WERI-Rb-1 (cell line): ENCODE data around the gene SRCIN1.

Experiments
- DNase-seq: peaks from one replicate; pipeline ENCODE4 v3.0.0-alpha.2; 2020
- H3K27ac ChIP-seq: fragments of 250-450 bp; sonication (Bioruptor Pico); 2 replicates; pipeline ENCODE4 v1.5.1; 2020; ENCODE audit warnings: mild to moderate bottlenecking, moderate library complexity
- H3K27me3 ChIP-seq: fragments of 250-450 bp; sonication (Bioruptor Pico); 2 replicates; pipeline ENCODE4 v1.5.1; 2021; ENCODE audit warnings: mild to moderate bottlenecking, low read depth, moderate library complexity; ENCODE audit not compliant: insufficient read depth, severe bottlenecking
- H3K36me3 ChIP-seq: fragments of 250-450 bp; sonication (Bioruptor Pico); 2 replicates; pipeline ENCODE4 v1.5.1; 2020; ENCODE audit warnings: mild to moderate bottlenecking, moderate library complexity
- H3K4me3 ChIP-seq: 2 replicates; pipeline ENCODE4 v1.5.1; 2011; ENCODE audit warnings: low read depth, mild to moderate bottlenecking, control low read depth, low read length
- H3K9me3 ChIP-seq: fragments of 250-450 bp; sonication (Bioruptor Pico); 2 replicates; pipeline ENCODE4 v1.5.1; 2021; ENCODE audit warnings: mild to moderate bottlenecking, moderate library complexity; ENCODE audit not compliant: severe bottlenecking
- CTCF ChIP-seq: IDR thresholded peaks from 2 replicates; pipeline ENCODE4 v1.5.1; 2011; ENCODE audit warnings: low read depth, mild to moderate bottlenecking, control low read depth, inconsistent platforms, low read length

SRCIN1 gene

DNA sequence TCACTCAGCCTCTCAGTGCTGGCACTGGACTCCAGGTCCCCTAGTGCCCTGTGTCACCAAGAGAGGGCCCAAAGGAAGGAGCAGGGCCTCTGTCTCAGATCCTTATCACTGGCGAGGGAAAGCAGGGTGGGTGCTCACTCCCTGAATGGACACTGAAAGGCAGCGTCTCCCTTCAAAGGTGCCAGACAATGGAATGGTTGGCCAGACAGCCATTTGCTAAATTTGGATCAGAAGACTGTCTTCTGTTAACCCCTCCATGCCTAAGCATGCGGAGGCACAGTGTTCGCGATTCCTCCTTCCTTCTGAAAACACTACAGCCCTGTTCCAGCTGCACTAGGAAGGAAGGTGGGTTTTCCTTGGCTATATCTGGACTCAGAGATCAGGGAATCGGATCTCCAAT, 48.4 kb downstream of the SRCIN1 start:
- Histone ChIP-seq H3K36me3 (no peaks in the 10 kb centered on the region), H3K27me3 (no peaks in the 10 kb centered on the region), H3K4me3 (no peak overlapping the region), H3K9me3 (no peaks in the 10 kb centered on the region), H3K27ac (no peak overlapping the region; the same call in 1 of the 2 replicates)
- no peak for TF ChIP-seq CTCF
- no peak for DNase-seq

GRCh38 chr17:38556239-38556638, 49.5 kb downstream of the SRCIN1 start:
- Histone ChIP-seq H3K4me3 (no peak overlapping the region), H3K27me3 (no peaks in the 10 kb centered on the region), H3K36me3 (no peaks in the 10 kb centered on the region; the same call in 1 of the 2 replicates), H3K27ac (no peak overlapping the region), H3K9me3 (no peaks in the 10 kb centered on the region)
- no peak for DNase-seq
- TF ChIP-seq CTCF = no peak

GRCh38 chr17:38554430-38555350, 51.1 kb downstream of the SRCIN1 start:
- no peaks in the 10 kb centered on the region for H3K27me3 ChIP-seq
- TF ChIP-seq CTCF = no peak
- H3K36me3 ChIP-seq = peaks cover 3% of the 10 kb centered on the region; the same call in 1 of the 2 replicates
- no peak overlapping the region for H3K27ac ChIP-seq
- H3K4me3 ChIP-seq = no peak overlapping the region
- no peak for DNase-seq
- no peaks in the 10 kb centered on the region for H3K9me3 ChIP-seq

DNA sequence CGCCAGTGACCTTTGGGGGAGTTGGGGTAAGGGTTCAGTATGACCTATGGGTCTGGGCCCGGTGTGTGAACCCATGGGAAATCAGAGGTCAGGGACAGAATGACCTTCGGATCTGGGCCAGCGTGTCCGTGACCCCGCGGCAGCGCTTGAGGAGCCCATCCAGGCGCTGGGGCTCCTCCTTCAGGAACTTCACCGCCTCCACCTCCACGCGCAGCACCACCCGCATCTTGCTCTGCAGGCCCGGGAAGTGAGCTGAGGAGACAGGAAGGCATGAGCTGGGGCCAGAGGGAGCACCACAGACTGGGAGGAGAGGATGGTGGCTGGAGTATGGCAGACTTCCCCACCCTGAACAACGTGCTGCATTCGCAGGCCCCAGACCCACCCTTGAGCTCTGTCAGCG, 53.4 kb downstream of the SRCIN1 start:
- TF ChIP-seq CTCF = no peak
- DNase-seq = no peak
- H3K9me3 ChIP-seq = no peaks in the 10 kb centered on the region
- no peaks in the 10 kb centered on the region for H3K27me3 ChIP-seq
- H3K36me3 ChIP-seq = peaks cover 3% of the 10 kb centered on the region; the same call in 1 of the 2 replicates
- H3K27ac ChIP-seq = no peak overlapping the region
- no peak overlapping the region for H3K4me3 ChIP-seq

DNA sequence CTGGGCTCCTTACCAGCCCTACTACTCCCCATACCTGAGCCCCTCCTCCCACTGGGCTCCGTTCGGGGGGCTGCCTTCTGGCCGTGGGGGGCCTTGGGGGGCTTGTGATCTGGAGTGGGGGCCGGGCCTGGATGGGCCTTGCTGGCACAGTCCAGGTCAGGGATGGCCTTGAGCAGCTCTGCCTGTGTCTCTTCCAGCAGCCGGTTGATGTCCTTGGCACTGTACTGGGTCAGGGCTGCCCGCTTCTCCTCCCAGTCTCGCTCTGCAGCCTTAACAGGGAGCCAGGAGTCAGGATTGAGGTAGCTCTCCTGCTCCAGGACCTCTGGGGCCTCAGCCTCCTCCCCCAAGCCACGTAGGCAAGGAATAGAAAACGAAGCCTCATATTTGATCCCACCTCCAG, 54.6 kb downstream of the SRCIN1 start:
- Histone ChIP-seq H3K9me3 (no peaks in the 10 kb centered on the region), H3K27me3 (no peaks in the 10 kb centered on the region), H3K4me3 (no peak overlapping the region), H3K27ac (no peak overlapping the region), H3K36me3 (peaks cover 3% of the 10 kb centered on the region; the same call in 1 of the 2 replicates)
- no peak for DNase-seq
- TF ChIP-seq CTCF = no peak
